ENCODE results near the gene LIN28A.

LIN28A gene

GRCh38 chr1:26440259-26440658 is 29.6 kb downstream of the LIN28A start:
- TF ChIP-seq CTCF (IDR thresholded peaks at IDR 0.05; ENCODE audit: low read length) (no peak), EZH2 (optimal IDR thresholded peaks at IDR 0.05; ENCODE audit: low read depth, low read length) (no peak), EZH2phosphoT487 (IDR thresholded peaks at IDR 0.05; ENCODE audit: low read length) (no peak)
- Histone ChIP-seq H3K4me3 (ENCODE audit: low read length) (no peak overlapping the region), H3K4me1 (ENCODE audit: low read length) (no peaks in the 10 kb centered on the region), H3K4me2 (ENCODE audit: low read depth, low read length) (no peak overlapping the region), H4K20me1 (ENCODE audit: insufficient read depth, low read length) (no peaks in the 10 kb centered on the region), H3K9ac (ENCODE audit: low read length) (no peak overlapping the region), H3F3A (ENCODE audit: insufficient read depth, low read length) (no peaks in the 10 kb centered on the region), H3K27ac (ENCODE audit: low read length) (no peak overlapping the region), H3K79me2 (ENCODE audit: low read length) (no peaks in the 10 kb centered on the region), H3K9me3 (replicated peaks; ENCODE audit: insufficient read depth, low read length) (no peaks in the 10 kb centered on the region), H3K36me3 (replicated peaks; ENCODE audit: insufficient read depth, low read length) (no peaks in the 10 kb centered on the region; the same call in 1 of the 2 replicates), H3K9me2 (replicated peaks; ENCODE audit: insufficient read depth, low read length) (no peaks in the 10 kb centered on the region), H2AFZ (ENCODE audit: low read length) (no peak overlapping the region), H3K27me3 (replicated peaks; ENCODE audit: insufficient read depth, low read length) (no peaks in the 10 kb centered on the region)
- DNase-seq: no peak

DNA sequence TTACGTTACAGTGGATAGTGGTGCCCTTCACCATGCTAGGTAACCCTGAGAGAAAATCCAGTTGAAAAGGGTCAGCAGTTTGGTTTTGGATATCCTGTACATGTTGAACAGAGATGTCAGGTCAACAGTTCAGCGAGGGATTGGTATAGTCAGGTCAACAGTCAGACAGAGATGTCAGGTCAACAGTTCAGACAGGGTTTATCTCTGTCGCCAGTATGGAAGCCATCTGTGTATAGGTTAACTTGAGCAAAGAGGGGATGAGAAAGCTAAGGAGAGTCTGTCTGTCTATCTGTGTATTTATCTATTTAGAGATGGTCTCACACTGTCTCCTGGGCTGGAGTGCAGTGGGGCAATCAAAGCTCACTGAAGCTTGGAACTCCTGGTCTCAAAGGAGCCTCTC is 39.3 kb downstream of the LIN28A start:
- Histone ChIP-seq H3K27me3 (replicated peaks; ENCODE audit: insufficient read depth, low read length) (no peaks in the 10 kb centered on the region), H3K9me3 (replicated peaks; ENCODE audit: insufficient read depth, low read length) (no peaks in the 10 kb centered on the region), H3K9me2 (replicated peaks; ENCODE audit: insufficient read depth, low read length) (no peaks in the 10 kb centered on the region), H3K4me3 (ENCODE audit: low read length) (no peak overlapping the region), H3K36me3 (replicated peaks; ENCODE audit: insufficient read depth, low read length) (no peaks in the 10 kb centered on the region), H2AFZ (ENCODE audit: low read length) (no peak overlapping the region), H3K4me2 (ENCODE audit: low read depth, low read length) (no peak overlapping the region), H4K20me1 (ENCODE audit: insufficient read depth, low read length) (no peaks in the 10 kb centered on the region), H3K79me2 (ENCODE audit: low read length) (no peaks in the 10 kb centered on the region), H3K27ac (ENCODE audit: low read length) (no peak overlapping the region), H3K9ac (ENCODE audit: low read length) (no peak overlapping the region), H3F3A (ENCODE audit: insufficient read depth, low read length) (no peaks in the 10 kb centered on the region; the same call in 1 of the 2 replicates), H3K4me1 (ENCODE audit: low read length) (peaks cover 10% of the 10 kb centered on the region)
- DNase-seq: no peak
- TF ChIP-seq EZH2phosphoT487 (IDR thresholded peaks at IDR 0.05; ENCODE audit: low read length): no peak
- TF ChIP-seq EZH2 (optimal IDR thresholded peaks at IDR 0.05; ENCODE audit: low read depth, low read length): no peak
- no peak for TF ChIP-seq CTCF (IDR thresholded peaks at IDR 0.05; ENCODE audit: low read length)

GRCh38 chr1:26450908-26451307 is 40.3 kb downstream of the LIN28A start:
- DNase-seq: no peak
- Histone ChIP-seq H3K27ac (ENCODE audit: low read length) (no peak overlapping the region), H3K79me2 (ENCODE audit: low read length) (no peaks in the 10 kb centered on the region), H4K20me1 (ENCODE audit: insufficient read depth, low read length) (no peaks in the 10 kb centered on the region), H3K9ac (ENCODE audit: low read length) (no peak overlapping the region), H3K4me2 (ENCODE audit: low read depth, low read length) (no peak overlapping the region), H3K9me2 (replicated peaks; ENCODE audit: insufficient read depth, low read length) (no peaks in the 10 kb centered on the region), H3K9me3 (replicated peaks; ENCODE audit: insufficient read depth, low read length) (no peaks in the 10 kb centered on the region), H3K4me3 (ENCODE audit: low read length) (no peak overlapping the region), H3K27me3 (replicated peaks; ENCODE audit: insufficient read depth, low read length) (no peaks in the 10 kb centered on the region), H3F3A (ENCODE audit: insufficient read depth, low read length) (no peaks in the 10 kb centered on the region; the same call in 1 of the 2 replicates), H3K4me1 (ENCODE audit: low read length) (peaks cover 10% of the 10 kb centered on the region), H3K36me3 (replicated peaks; ENCODE audit: insufficient read depth, low read length) (no peaks in the 10 kb centered on the region), H2AFZ (ENCODE audit: low read length) (no peak overlapping the region)
- no peak for TF ChIP-seq CTCF (IDR thresholded peaks at IDR 0.05; ENCODE audit: low read length)
- no peak for TF ChIP-seq EZH2 (optimal IDR thresholded peaks at IDR 0.05; ENCODE audit: low read depth, low read length)
- TF ChIP-seq EZH2phosphoT487 (IDR thresholded peaks at IDR 0.05; ENCODE audit: low read length): no peak

All from MM.1S (cell line).